Spleen (tissue), 7 donors: ENCODE results near the gene CDC34.

ENCODE experiments used
- CTCF ChIP-seq, 11 experiments: fragments of 200-600 bp in 7 of 11; fragments of 450-650 bp in 4 of 11; sonication (generic) in 4 of 11; IDR thresholded peaks in 8 of 11; conservative IDR thresholded peaks in 3 of 11; 1 replicate in 7 of 11; 2 replicates in 4 of 11; pipeline versions ENCODE4 v1.4.0 to v1.8.0; 2016 to 2021; ENCODE audit warnings: antibody characterized with exemption in 11 of 11, inconsistent platforms in 4 of 11, mild to moderate bottlenecking in 1 of 11
- POLR2A ChIP-seq, 3 donors: fragments of 450-650 bp; IDR thresholded peaks; one replicate each; pipeline ENCODE4 v1.5.1; 2017; ENCODE audit warnings: antibody characterized with exemption in 3 of 3, mild to moderate bottlenecking in 1 of 3
- donor health status: DM: no; HTN: no; CAD: no; lungs with moderate emphysema.
- donor health status: DM: no; HTN: no; CAD: no.
- donor health status: DM: no; HTN: no; CAD: no.

- TF ChIP-seq CTCF (IDR thresholded peaks at IDR 0.05 in 8 of 11, conservative IDR thresholded peaks at IDR 0.05 in 3 of 11) (no peak), POLR2A (IDR thresholded peaks at IDR 0.05) (no peak)
These were observed 1.2 kb upstream of the CDC34 start for GRCh38 chr19:530134-531008.
